SK-N-MC (cell line): ENCODE measurements around the gene HAPSTR1.

ENCODE experiments used
- EZH2 ChIP-seq: fragments of 200-600 bp; sonication (generic); IDR thresholded peaks from one replicate; pipeline ENCODE4 v1.6.1; 2017; ENCODE audit warnings: antibody characterized with exemption
- FOXP2 ChIP-seq: optimal IDR thresholded peaks from 2 replicates; pipeline ENCODE3; 2011; ENCODE audit warnings: mild to moderate bottlenecking, moderate library complexity; ENCODE audit not compliant: insufficient read depth; ENCODE audit errors: extremely low read length, control extremely low read depth
- POLR2AphosphoS5 ChIP-seq: IDR thresholded peaks from 2 replicates; pipeline ENCODE4 v1.6.1; 2012; ENCODE audit warnings: mild to moderate bottlenecking, low read depth, low read length, borderline replicate concordance

DNA sequence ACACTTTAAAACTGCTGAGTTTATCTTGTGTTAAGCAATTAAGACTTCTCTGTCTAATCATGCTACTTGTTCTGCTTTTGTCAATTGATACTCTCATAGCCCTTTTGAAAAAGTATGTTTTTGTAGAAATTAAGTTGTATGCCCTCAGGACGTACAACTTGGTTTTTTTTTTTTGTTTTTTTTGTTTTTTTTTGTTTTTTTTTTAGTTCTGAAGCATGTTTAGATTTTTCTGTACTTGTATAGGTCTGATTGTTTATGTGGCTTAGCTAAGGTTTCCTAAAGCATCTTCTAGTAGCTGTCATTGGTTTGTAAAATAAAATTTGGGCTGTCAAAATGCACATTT, 21.4 kb downstream of the HAPSTR1 start:
- TF ChIP-seq POLR2AphosphoS5, result no peak
- TF ChIP-seq EZH2, result no peak
- TF ChIP-seq FOXP2, result no peak
